NT2/D1 (cell line): Measurements from ENCODE around the gene GPR61.

Experiments used
- SUZ12 ChIP-seq: IDR thresholded peaks from 2 replicates; pipeline ENCODE4 v1.6.1; 2011; ENCODE audit not compliant: insufficient read length, insufficient read depth; ENCODE audit errors: extremely low read depth
- YY1 ChIP-seq: IDR thresholded peaks from 2 replicates; pipeline ENCODE4 v1.6.1; 2011; ENCODE audit not compliant: insufficient read length, insufficient read depth
- ZNF274 ChIP-seq: IDR thresholded peaks from 2 replicates; pipeline ENCODE4 v1.6.1; 2011; ENCODE audit warnings: mild to moderate bottlenecking, low read depth, low read length

- no peak for TF ChIP-seq YY1
- no peak for TF ChIP-seq ZNF274
- TF ChIP-seq SUZ12, result no peak
Measured at GRCh38 chr1:109539676-109540075, at the start of gene GPR61.
